ENCODE data around the gene COPS3.

- no peak for TF ChIP-seq EZH2 (IDR thresholded peaks at IDR 0.05)
- no peak for TF ChIP-seq POLR2AphosphoS5 (IDR thresholded peaks at IDR 0.05; ENCODE audit: borderline replicate concordance, low read depth, low read length)
- no peak for TF ChIP-seq FOXP2 (optimal IDR thresholded peaks at IDR 0.05; ENCODE audit: control extremely low read depth, extremely low read length, insufficient read depth)
These were observed 64.3 kb downstream of the COPS3 start for GRCh38 chr17:17216776-17217175.

Measured in SK-N-MC (cell line).